Measurements from ENCODE around the gene OR52K1.
"Not testable (repeated sequence)": the region's sequence is repeated elsewhere in the genome, so short reads cannot be mapped to it uniquely, and the experiment has no call there.

OR52K1 gene

DNA sequence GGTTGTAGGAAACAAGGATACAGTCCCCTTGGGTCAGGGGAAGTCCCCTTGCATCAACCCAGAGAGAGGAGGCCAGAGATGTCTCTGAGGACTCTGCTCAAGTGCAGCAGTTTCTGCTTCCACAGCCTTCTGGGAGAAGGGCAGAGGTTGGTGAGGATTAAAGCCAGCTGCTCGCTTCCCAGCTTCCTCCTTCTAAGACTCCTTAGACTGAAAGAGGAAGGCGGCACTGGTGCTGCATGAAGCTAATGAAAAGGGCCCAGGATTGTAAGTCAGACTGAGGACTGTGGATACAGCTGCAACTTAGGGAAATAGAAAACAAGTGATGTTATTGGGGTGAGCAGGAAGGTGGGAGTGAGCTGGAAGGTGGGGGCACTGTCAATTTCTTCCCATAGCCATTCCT lies at the start of gene OR52K1:
Gene OR52K1 (plus strand): TSS at position 202 of the 400 bp plus-strand sequence. CDS start 6,255 bp downstream, outside the sequence.
- DNase-seq (ENCODE audit: low read depth) = no peak

DNA sequence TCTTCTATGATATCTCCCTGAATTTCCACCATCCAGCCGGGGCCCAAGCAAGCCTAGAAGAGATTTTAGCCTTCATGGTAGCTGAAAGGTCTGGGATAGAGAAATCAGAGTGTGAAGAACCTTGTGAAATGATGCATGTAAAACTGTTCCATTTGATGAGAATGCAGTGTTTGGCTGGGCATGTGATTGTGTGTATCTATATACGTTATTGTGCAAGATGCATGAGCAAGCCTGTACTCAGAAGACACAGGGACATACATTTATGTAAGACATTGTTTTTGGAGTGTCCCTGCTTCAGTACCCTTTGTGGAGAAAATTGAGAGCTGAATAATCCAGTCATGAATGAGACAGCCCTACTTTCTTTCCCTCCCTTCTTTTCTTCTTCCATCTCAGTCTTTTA lies 48.6 kb upstream of the OR52K1 start:
- DNase-seq (ENCODE audit: low read depth) = no peak

DNA sequence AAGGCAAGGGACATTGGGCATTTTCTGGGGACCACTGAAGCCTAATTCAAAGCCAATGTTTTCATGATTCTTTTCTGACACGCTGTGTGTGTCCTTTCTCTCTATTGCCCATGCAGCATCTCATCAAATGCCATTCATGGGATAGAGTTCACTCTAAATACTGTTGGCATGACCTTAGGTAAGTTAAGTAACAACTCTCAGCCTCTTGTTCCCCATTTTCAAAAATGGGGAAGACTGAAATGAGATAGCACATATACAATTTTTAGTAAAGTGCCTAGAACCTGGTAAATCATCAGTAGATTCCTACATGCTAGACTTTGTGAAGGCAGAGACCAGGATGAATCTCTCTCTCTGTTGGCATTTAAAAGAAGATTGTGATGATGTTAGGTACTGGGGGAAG lies 46.0 kb upstream of the OR52K1 start:
- no peak for DNase-seq (ENCODE audit: low read depth)

DNA sequence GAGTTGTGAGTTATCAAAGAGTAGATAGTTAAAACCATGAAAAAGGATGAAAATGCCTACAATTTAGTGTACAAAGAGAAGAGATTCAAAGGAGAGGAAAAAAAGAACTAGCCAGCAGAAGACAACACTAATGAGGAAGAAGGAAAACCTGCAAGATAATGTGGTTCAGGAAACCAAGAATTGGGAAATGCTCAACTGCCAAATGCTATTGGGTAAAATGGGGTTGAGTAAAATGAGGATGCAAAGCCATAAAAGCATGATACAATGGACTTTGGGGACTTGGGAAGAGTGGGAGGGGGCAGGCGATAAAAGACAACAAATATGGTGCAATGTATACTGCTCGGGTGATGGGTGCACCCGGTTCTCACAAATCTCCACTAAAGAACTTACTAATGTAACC lies 40.9 kb upstream of the OR52K1 start:
- no peak for DNase-seq (ENCODE audit: low read depth)

DNA sequence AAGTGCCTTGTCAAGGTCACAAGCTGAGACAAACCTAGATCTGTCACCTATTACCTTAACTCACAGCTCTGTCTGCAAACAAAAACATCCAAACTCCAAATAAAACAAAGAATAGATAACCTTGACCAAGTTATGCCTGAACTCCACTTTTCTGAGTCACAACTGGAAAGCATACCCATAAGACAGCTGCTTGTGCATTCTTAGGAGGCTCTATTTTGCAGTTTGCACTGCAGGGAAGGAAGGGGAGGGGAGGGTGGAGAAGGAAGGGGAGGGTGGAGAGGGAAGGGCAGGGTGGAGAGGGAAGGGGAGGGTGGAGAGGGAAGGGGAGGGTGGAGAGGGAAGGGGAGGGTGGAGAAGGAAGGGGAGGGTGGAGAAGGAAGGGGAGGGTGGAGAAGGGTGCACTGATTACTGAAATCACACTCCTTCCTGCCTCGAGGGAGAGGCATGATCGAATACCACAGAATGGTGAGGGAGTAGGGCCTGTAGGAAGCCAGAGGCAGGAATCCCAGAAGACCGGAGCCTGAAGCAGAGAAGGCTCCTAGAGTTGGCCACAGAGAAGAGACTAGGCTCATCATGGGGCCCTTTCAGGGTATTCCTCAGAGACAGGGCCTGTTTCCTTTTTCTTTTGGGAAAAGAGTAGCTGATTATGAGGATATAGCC lies 39.1 kb upstream of the OR52K1 start:
- DNase-seq (ENCODE audit: low read depth) = no peak

DNA sequence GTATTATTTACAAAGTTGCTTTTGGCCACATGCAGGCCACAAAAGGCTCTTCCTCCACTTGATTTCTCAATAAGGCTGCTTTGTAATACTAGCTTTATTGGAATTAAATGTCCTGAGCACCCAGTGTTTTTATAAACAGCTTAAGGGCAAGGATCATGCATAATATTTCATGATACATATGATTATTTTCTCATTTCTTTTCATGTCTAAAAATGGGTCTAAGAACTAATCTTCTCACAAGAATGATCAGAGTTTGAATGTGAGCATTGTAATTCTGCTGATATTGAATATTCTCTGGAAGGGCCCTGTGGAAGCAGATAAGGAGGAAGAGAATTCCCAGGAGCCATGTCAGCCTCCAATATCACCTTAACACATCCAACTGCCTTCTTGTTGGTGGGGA lies 33.5 kb upstream of the OR52K1 start, which contains the start of gene OR52K2:
Gene OR52K2 (plus strand): TSS at position 301 of the 400 bp plus-strand sequence. CDS start 45 bp downstream, at position 346.
- DNase-seq (ENCODE audit: low read depth) = no peak

DNA sequence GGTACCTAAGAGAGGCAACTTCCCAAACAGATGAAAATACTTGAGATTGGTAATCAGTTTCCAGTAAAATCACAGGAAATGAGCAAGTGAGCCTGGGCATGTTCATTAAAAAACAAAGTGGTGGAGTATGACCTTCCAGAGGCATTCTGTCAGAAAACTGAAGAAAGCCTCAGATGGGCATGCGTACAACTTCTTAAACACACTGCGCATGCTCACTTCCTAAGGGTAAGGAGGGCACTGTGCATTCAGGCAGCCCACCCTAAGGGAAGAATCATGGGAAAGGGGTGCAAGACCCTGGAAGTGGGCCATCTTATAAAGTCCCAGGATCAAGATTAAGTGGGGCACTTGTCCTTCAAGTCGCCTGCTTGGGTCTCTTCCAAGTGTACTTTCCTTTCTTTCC lies 29.3 kb upstream of the OR52K1 start:
- DNase-seq (ENCODE audit: low read depth) = no peak

DNA sequence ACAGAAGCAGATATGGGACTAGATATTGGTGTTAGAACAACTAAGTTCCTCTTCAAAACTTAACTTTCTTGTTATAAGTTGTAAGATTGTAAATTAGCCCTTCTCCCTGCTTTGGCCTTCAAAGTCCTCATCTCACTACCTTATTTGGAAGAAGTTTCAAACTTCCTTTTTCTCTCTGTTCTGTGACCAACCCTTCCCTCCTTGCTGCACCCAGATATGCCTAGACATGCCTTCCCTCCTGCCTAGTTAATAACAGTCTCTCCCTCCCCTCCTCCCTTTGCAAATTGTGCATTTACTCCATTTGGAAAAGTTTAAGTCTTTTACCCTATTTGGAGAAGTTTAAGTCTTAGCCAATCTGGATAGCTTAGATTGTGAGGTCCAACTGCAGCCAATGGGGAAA lies 28.4 kb upstream of the OR52K1 start:
- peak; percentile 21 for DNase-seq (ENCODE audit: low read depth)

DNA sequence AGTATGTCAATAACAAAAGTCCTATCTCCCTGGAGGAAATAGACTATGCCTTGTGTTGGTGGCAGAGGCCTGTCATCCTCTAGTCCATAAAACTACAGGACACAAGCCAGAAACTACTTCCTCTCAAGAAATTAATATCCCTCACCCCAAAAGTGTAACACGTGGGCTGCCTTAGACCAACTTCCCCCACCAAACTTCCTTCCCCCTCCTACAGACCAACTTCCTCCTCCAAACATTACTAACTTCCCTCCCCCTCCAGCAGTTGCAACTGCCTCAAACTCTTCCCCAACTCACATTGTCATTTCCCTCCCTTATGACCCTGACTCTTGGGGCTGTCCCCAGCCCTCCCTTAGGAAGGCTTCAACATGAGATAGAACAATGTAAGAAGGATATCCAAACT lies 27.0 kb upstream of the OR52K1 start:
- DNase-seq (ENCODE audit: low read depth) = no peak

DNA sequence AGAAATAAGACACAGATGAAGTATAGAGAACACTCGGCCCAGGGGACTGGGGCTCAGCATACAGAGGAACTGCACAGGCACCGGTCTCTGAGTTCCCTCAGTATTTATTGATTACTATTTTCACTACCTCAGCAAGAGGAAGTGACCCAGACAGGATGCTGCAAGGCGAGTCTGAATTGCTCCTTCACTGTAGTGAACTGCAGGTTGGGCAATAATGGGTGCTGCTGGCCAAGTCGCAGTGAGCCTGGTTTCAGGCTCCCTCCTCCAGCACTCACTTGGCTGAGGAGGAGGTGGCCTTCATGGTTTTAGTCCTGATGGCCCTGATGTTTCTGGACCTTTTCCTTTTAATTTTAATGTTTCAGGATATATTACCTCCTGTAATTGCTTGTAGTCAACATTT lies 22.9 kb upstream of the OR52K1 start:
- peak; percentile 27 for DNase-seq (ENCODE audit: low read depth)

DNA sequence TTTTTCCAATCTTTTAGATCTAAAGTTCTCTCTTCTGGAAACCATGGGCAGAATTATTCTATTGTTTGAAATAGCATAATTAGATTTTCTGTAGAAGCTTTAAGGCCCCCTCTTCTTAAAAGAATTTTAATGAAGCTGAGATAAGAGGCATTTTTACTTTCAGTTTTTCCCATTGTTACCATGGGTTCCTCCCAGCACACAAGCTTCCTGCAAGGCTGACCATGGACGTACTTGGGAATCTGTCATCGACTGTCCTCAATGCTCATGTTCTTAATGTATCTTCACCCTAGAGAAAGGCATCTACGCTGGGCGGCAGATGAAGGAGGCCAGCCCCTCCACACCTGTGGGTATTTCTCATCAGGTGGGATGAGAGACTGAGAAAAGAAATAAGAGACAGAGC lies 22.3 kb upstream of the OR52K1 start:
- DNase-seq (ENCODE audit: low read depth) = no peak

DNA sequence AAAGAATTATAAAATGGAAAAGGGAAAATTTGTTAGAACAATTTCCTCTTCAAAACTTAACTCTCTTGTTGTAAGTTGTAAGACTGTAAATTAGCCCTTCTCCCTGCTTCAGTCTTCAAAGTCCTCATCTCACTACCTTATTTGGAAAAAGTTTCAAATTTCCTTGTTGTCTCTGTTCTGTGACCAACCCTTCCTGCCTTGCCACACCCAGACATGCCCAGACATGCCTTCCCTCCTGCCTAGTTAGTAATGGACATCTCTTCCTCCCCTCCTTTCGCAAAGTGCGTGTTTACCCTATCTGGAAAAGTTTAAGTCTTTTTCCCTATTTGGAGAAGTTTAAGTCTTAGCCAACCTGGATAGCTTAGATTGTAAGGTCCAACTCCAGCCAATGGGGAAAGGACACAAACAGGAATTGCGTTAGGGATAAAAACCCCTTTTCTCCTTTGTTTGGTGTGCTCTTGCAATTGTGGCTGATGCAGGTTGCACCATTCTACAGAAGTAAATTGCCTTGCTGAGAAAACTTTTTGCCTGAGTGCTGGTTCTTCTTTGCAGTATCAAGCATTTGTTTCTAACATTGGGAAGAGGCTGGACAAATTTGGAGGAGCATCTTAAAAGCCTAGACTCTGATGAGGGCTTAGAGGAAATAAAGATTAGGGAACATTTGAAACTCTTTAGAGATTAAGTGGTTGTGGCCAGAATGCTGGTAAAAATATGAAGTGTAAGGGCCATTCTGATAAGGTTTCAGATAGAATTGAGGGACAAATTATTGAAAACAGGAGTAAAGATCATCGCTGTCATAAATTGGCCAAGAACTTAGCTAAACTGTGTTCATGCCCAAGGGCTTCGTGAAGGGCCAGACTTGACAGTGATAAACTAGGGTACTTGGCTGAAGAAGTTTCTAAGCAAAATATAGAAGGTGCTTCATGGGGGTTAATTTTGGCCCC lies 18.0 kb upstream of the OR52K1 start:
- peak; percentile 51 for DNase-seq (ENCODE audit: low read depth)

DNA sequence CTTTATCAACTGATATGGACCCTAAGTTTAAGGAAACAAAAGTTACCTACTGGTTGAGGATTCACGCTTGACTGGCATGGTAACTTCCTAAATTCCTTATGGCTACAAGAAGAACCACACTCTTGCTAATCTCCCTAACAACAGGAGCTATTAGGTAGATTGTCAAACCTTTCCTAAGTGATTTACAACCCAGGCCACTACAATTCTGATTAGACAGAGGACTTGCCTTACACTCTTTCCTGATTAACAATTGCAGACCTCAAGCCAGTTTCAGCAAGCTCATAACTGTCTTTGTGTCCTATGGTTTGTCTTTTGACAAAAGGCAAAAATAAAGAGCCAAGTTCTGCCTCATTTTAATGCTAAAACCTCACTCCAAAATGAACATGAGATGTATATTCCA lies 17.0 kb upstream of the OR52K1 start:
- no peak for DNase-seq (ENCODE audit: low read depth)

DNA sequence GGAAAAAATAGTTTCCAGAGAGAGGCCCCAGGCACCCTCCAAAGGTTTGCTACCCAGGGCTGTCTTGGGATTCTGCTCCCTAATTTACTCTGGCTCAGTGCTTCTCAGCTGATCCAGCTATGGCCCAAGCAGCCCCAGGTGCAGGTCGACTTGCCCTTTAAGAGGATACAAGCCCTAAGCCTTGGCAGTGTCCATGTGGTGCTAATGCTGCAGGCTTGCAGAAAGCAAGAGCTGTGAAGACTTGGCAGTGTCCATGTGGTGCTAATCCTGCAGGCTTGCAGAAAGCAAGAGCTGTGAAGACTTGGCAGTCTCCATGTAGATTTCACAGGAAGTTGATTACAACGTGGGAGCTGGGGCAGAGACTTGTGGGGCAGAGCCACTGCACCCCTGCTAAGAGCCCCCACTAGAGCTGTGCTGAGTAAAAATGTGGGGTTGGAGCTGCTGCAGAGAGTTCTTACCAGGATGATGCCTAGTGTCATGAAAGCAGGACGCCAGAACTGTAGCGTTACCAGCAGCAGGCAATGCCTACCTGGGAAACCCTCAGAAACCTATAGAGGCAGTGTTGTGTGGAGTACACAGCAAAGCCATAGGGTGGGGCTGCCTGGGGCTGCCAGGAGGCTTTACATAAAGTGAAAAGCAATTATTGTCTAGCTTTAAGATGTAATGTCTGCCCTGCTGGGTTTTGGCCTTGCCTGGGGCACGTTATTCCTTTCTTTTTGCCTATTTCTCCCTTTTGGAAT lies 16.1 kb upstream of the OR52K1 start:
- no peak for DNase-seq (ENCODE audit: low read depth)

DNA sequence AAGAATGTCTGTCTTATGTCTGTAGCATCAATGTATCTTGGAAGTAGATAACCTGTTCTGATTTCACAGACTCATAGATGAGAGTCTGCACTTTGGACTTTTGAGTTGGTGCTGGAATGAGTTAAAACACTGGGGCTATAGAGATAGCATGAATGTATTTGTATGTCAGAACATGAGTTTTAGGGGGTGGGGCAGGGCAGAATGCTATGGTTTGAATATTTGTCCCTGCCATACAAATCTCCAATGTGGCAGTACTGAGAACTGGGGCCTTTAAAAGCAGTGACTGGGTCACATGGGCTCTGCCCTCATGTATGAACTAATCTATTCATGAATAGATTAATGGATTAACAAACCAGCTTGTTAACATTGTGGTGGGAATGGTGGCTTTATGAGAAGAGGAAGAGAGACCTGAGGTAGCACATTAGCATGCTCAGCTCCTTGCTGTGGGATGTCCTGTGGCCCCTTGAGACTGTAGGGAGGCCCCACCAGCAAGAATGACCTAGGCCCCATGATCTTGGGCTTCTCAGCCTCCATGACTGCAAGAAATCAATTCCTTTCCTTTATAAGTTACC lies 15.5 kb upstream of the OR52K1 start:
- no peak for DNase-seq (ENCODE audit: low read depth)

DNA sequence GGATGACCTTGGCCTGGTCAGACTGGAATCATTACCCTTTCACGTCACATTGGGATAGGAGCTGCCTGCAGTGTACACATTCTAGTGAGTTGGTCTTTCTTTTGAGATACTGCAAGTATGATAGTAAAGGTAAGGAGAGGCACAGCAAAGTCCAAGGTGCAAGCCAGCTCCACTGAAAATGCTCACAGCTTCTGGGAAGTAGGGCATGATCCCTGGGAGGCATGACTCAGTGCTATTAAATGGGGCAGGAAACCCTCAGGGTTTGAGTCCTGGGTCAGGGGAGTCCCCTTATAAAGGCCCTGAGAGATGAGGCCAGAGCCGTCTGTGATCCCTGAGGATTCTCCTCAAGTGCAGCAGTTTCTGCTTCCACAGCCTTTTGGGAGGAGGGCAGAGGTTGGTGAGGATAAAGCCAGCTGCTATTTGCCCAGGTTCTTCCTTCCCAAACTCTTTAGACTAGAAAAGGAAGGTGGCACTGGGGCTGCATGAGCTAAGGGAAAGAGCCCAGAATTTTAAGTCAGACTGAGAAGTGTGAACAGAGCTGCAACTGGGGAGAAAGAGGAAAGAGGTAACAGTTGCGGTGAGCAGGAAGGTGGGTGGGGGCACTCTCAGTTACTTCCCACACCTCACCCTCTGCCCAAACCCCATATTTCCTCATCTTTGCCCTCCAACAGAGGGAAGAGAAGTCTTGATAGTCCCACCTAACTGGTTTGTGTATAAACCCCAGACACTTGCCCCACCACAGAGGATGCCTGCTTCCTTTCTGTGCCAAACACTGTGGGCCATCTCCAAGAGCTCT lies 14.4 kb upstream of the OR52K1 start:
- no peak for DNase-seq (ENCODE audit: low read depth)

DNA sequence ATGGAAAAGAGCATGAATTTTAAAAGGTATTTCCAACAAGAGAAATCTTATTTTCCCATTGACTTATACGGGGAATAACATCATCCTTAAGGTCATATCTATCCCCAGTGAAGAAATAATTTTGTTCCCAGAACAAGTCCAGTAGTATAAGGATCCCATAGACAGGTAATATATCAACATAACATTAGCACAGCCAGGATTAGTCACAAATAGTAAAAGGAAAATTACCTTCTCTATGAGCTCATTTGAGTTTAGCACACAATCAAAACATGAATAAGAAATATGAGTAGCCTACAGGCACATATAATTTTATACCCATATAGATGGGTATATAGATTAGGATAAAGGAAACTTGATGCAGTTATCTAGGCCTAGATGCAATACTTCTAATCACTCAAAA lies 2.8 kb upstream of the OR52K1 start:
- no peak for DNase-seq (ENCODE audit: low read depth)

DNA sequence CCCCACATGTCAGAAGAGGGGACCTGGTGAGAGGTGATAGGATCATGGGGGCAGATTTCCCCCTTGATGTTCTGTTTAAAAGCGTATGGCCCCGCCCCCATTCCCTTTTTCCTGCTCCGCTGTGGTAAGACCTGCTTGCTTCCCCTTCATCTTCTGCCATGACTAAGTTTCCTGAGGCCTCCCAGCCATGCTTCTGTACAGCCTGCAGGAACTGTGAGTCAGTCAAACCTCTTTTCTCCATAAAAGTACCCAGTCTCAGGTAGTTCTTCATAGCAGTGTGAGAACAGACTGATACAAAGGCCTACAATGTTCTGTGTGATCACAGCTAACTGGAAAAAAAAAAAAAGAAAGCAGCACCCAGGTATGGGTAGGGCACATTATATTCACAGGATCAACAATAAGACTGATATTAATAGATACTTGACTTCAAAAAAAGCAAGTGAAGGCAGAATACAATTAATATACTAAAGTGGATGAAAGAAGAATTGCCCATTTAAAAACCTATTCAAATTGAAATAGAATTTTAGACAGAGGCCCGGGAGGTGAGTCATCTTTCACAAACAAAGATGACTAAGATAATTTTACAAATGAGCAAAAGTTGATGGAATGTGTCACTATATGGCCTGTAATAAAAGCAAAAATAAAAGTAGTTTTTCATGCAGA lies 1.7 kb upstream of the OR52K1 start:
- peak; percentile 55 for DNase-seq (ENCODE audit: low read depth)

DNA sequence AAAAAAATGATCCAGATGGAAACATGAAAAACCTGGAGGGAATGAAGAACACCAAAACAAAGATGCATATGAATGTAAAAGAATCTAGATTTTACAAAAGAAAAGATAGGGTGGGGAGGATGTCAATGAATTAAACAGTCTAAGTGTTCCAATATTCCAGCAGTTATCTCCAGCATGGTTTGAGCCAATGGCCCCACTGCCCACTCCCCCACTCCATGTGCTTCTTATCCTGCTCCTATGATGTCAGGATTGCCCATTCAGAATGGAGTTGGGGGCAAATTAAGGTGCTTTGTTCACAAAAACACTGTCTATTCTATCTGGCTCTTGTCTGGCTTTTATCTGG lies 1.2 kb upstream of the OR52K1 start:
- DNase-seq (ENCODE audit: low read depth) = no peak

DNA sequence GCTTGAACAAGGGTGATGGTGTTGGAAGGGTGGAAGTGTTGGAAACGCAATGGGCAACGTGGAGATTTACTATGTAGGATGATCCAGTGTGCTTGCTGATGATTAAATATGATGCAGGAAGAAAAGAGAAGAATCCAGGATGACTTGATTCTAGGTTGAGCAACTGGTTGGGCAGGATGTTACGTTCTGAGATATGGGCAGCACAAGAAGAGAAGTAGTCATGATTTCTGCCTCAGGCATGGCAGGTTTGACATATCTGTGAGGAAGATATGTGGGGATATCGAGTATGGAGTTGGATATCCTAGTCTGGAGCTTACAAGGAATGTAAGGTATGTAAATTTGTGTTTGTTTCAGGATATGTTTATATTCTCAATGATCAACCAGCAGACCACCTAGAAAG lies 1.9 kb downstream of the OR52K1 start:
- DNase-seq (ENCODE audit: low read depth) = no peak

DNA sequence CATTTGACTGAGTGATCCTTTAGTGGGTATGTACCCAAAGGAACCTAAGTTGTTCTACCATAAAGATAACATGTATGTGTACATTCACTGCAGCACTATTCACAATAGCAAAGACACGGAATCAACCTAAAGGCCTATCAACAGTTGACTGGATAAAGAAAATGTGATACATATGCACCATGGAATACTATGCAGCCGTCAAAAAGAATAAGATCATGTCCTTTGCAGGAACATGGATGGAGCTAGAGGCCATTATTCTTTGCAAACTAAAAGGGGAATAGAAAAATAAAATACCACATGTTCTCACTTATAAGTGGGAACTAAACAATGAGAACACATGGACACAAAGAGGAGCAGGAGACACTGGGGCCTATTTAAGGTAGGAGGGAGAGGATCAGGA lies 9.0 kb downstream of the OR52K1 start:
- DNase-seq (ENCODE audit: low read depth) = not testable (repeated sequence)
